Measurements from ENCODE around the gene SLC22A23.

Gene SLC22A23

DNA sequence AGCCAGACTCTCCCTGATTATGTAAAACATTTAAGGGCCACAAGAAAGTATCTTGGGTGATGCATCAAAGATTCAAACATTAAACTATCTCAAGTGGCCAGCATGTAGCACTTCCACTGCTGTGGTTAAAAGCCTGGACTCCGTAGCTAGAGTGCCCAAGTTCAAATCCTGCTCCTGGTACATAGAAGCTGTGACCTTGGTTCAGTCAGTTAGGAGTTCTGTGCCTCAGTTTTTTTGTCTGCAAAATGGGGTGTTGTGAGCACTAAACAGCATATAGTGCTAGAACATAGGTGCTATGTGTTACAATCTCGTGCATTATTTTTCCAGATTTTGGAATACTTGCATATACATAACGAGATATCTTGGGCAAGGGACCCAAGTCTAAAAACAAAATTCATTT, 129.4 kb downstream of the SLC22A23 start (continued):
- TF ChIP-seq, protein P1, sequence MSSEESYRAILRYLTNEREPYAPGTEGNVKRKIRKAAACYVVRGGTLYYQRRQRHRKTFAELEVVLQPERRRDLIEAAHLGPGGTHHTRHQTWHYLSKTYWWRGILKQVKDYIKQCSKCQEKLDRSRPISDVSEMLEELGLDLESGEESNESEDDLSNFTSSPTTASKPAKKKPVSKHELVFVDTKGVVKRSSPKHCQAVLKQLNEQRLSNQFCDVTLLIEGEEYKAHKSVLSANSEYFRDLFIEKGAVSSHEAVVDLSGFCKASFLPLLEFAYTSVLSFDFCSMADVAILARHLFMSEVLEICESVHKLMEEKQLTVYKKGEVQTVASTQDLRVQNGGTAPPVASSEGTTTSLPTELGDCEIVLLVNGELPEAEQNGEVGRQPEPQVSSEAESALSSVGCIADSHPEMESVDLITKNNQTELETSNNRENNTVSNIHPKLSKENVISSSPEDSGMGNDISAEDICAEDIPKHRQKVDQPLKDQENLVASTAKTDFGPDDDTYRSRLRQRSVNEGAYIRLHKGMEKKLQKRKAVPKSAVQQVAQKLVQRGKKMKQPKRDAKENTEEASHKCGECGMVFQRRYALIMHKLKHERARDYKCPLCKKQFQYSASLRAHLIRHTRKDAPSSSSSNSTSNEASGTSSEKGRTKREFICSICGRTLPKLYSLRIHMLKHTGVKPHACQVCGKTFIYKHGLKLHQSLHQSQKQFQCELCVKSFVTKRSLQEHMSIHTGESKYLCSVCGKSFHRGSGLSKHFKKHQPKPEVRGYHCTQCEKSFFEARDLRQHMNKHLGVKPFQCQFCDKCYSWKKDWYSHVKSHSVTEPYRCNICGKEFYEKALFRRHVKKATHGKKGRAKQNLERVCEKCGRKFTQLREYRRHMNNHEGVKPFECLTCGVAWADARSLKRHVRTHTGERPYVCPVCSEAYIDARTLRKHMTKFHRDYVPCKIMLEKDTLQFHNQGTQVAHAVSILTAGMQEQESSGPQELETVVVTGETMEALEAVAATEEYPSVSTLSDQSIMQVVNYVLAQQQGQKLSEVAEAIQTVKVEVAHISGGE (tag by site-specific recombination; conservative IDR thresholded peaks at IDR 0.05; ENCODE audit: low read depth) = no peak
- no peak for TF ChIP-seq ZBTB48 (tag by site-specific recombination; IDR thresholded peaks at IDR 0.05)
- TF ChIP-seq, protein P2, sequence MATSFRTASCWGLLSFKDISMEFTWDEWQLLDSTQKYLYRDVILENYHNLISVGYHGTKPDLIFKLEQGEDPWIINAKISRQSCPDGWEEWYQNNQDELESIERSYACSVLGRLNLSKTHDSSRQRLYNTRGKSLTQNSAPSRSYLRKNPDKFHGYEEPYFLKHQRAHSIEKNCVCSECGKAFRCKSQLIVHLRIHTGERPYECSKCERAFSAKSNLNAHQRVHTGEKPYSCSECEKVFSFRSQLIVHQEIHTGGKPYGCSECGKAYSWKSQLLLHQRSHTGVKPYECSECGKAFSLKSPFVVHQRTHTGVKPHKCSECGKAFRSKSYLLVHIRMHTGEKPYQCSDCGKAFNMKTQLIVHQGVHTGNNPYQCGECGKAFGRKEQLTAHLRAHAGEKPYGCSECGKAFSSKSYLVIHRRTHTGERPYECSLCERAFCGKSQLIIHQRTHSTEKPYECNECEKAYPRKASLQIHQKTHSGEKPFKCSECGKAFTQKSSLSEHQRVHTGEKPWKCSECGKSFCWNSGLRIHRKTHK (tag by site-specific recombination; IDR thresholded peaks at IDR 0.05) = no peak

DNA sequence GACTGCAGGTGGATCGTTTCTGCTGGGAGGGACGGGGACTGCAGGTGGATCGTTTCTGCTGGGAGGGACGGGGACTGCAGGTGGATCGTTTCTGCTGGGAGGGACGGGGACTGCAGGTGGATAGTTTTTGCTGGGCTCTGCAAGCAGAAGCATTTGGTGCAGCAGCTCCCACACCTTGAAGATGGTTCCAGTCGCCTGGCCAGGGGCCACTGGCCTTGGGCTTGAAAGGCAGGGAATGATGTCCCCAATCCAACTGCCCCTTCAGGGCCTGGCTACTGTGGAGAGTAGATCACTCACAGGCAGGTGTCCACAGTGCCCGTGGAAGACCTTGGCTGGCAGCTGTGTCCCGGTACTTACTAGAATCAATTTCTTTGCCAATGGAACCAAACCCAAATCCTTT, 129.9 kb downstream of the SLC22A23 start:
- no peaks in the 10 kb centered on the region for H3K9me3 ChIP-seq (ENCODE audit: control insufficient read depth, insufficient read depth, low read depth, low read length)
- no peaks in the 10 kb centered on the region for H3K36me3 ChIP-seq (ENCODE audit: control insufficient read depth in 2 of 2, insufficient read depth in 1 of 2, low read length in 2 of 2)
- H3K4me3 ChIP-seq (ENCODE audit: low read depth, low read length) = no peak overlapping the region
- H3K4me1 ChIP-seq (ENCODE audit: control insufficient read depth, insufficient read depth, low read length) = 0 out of 2 replicates have a peak, but pooled peaks cover 6% of the 10 kb centered on the region
- ChIA-PET CTCF (interaction anchor here (0.9 to 1.7 kb wide), 2 partner anchors 10 to 71 kb away, joined by 3 to 5 read pairs; no protein-coding TSS in a partner anchor), POLR2A (no interaction called here)
- TF ChIP-seq MYNN (tag by site-specific recombination; IDR thresholded peaks at IDR 0.05; ENCODE audit: borderline replicate concordance) (no peak), KLF7 (tag by site-specific recombination; IDR thresholded peaks at IDR 0.05; ENCODE audit: borderline replicate concordance) (no peak), ZNF473 (tag by site-specific recombination; IDR thresholded peaks at IDR 0.05) (no peak), REPIN1 (tag by site-specific recombination; IDR thresholded peaks at IDR 0.05; ENCODE audit: low read depth) (no peak), ZSCAN30 (tag by site-specific recombination; IDR thresholded peaks at IDR 0.05) (no peak), ZNF292 (tag by site-specific recombination; IDR thresholded peaks at IDR 0.05; ENCODE audit: borderline replicate concordance, low read depth) (no peak)
- TF ChIP-seq, protein P3, sequence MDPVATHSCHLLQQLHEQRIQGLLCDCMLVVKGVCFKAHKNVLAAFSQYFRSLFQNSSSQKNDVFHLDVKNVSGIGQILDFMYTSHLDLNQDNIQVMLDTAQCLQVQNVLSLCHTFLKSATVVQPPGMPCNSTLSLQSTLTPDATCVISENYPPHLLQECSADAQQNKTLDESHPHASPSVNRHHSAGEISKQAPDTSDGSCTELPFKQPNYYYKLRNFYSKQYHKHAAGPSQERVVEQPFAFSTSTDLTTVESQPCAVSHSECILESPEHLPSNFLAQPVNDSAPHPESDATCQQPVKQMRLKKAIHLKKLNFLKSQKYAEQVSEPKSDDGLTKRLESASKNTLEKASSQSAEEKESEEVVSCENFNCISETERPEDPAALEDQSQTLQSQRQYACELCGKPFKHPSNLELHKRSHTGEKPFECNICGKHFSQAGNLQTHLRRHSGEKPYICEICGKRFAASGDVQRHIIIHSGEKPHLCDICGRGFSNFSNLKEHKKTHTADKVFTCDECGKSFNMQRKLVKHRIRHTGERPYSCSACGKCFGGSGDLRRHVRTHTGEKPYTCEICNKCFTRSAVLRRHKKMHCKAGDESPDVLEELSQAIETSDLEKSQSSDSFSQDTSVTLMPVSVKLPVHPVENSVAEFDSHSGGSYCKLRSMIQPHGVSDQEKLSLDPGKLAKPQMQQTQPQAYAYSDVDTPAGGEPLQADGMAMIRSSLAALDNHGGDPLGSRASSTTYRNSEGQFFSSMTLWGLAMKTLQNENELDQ (tag by site-specific recombination; IDR thresholded peaks at IDR 0.05; ENCODE audit: low read depth) = no peak
- no peak overlapping the region for H3K27ac ChIP-seq (ENCODE audit: extremely low read depth, low read depth, low read length)

DNA sequence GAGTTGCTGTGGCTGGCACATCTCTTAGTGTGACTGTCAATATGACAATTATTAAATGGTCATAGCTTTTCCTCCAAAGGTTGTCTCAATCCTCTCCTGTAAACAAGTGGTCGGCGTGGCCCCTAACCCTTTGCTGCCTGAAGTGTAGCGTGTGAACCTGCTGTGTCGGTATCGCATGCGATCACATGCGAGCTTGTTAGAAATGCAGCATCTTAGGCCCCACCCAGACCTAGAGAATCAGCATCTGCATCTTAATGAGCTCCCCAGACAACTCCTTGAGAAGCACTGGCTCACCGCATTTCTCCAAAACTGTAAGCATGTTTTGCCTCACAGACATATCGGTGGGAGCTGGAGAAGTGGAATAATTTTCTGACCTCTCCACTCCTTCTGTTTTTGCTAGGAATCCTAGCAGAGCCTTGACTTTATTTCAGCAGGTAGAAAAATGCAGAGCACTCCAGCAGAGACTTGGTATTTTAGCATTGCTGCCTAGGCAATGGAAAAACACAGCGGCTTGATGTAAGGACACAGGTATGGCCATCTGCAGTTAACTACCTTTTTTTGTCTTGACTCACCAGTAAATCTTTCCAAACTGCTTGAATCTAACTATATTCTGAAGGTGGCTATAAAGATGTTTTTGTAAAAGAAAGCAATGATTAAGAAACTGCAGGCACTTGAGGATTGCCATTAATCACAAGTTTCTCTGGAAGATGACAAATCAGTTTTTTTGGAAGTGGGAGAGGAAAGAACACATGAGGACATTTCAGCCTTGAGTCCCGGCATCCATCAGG, 130.5 kb downstream of the SLC22A23 start:
- ChIA-PET POLR2A (interaction anchor here (1.2 kb wide), 1 partner anchor 12 kb away, joined by 3 read pairs; no protein-coding TSS in a partner anchor), CTCF (interaction anchor here (0.9 to 2.6 kb wide), 4 partner anchors 11 to 85 kb away, joined by 3 to 9 read pairs (median 4); no protein-coding TSS in a partner anchor)
- no peak for TF ChIP-seq ZBTB7A (tag by site-specific recombination; IDR thresholded peaks at IDR 0.05; ENCODE audit: low read depth)
- TF ChIP-seq ZNF777 (tag by site-specific recombination; IDR thresholded peaks at IDR 0.05; ENCODE audit: borderline replicate concordance) = no peak
- no peak for TF ChIP-seq SALL2 (tag by site-specific recombination; IDR thresholded peaks at IDR 0.05; ENCODE audit: borderline replicate concordance)
- TF ChIP-seq ZNF19 (tag by site-specific recombination; IDR thresholded peaks at IDR 0.05; ENCODE audit: low read depth) = no peak
- TF ChIP-seq, protein P4, sequence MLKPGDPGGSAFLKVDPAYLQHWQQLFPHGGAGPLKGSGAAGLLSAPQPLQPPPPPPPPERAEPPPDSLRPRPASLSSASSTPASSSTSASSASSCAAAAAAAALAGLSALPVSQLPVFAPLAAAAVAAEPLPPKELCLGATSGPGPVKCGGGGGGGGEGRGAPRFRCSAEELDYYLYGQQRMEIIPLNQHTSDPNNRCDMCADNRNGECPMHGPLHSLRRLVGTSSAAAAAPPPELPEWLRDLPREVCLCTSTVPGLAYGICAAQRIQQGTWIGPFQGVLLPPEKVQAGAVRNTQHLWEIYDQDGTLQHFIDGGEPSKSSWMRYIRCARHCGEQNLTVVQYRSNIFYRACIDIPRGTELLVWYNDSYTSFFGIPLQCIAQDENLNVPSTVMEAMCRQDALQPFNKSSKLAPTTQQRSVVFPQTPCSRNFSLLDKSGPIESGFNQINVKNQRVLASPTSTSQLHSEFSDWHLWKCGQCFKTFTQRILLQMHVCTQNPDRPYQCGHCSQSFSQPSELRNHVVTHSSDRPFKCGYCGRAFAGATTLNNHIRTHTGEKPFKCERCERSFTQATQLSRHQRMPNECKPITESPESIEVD (tag by site-specific recombination; IDR thresholded peaks at IDR 0.05) = peak; percentile 47; the same call in 1 of the 2 replicates
- no peak for TF ChIP-seq TRIM28 (IDR thresholded peaks at IDR 0.05; ENCODE audit: borderline replicate concordance, low read length)
- Histone ChIP-seq H3K9me3 (ENCODE audit: control insufficient read depth, insufficient read depth, low read depth, low read length) (no peaks in the 10 kb centered on the region), H3K36me3 (ENCODE audit: control insufficient read depth in 2 of 2, insufficient read depth in 1 of 2, low read length in 2 of 2) (no peaks in the 10 kb centered on the region), H3K4me3 (ENCODE audit: low read depth, low read length) (no peak overlapping the region), H3K27ac (ENCODE audit: extremely low read depth, low read depth, low read length) (no peak overlapping the region), H3K4me1 (ENCODE audit: control insufficient read depth, insufficient read depth, low read length) (0 out of 2 replicates have a peak, but pooled peaks cover 6% of the 10 kb centered on the region)
